GM19467 (cell line): Measurements from ENCODE around the gene PRR19.

Source experiments
- ATAC-seq: cut with Tn5 transposase; IDR thresholded peaks from one replicate; pipeline ENCODE4 v1.9.1; 2021; ENCODE audit warnings: mild to moderate bottlenecking, moderate library complexity; ENCODE audit not compliant: unreplicated experiment

PRR19 gene

DNA sequence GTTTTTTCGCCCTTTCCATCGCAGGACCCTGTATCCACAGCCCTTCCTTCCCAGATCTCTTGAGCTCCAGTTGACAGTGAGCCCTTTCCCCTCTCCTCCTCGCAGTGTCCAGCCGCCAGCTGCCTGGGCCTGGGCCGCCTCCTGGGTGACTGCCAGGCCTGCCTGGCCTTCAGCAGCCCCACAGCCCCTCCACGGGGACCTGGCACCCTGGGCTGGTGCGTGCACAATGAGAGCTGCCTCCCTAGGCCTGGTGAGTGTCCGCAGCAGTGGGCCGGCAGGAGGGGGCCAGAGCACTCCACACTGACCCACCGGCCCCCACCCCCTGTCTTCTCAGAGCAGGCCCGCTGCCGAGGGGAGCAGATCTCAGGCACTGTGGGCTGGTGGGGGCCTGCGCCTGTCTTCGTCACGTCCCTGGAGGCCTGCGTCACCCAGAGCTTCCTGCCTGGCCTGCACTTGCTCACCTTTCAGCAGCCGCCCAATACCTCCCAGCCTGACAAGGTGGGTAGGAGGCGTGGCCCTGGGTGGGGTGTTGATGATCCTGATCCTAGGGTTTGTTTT, 42.5 kb downstream of the PRR19 start:
- ATAC-seq, result no peak

DNA sequence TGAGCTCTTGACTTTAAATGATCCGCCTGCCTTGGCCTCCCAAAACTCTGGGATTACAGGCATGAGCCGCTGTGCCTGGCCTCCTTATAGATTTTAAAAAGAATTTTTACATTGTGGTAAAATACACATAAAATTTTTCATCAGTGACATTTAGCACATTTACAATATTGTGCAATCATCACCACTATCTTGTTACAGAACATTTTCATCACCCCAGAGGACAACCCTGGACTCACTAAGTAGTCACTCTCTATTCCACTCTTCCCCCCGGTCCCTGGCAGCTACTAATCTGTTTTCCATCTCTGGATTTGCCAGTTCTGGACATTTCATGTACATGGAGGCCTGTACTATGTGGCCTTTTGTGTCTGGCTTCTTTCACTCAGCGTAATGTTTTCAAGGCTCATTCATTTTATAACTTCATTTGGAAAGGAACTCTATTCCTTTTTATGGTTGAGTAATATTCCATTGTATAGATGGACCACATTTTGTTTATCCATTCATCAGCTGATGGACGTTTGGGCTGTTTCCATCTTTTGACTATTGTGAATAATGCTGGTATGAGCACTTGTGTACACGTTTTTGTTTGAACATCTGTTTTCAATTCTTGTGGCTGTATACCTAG, 43.4 kb downstream of the PRR19 start:
- no peak for ATAC-seq

DNA sequence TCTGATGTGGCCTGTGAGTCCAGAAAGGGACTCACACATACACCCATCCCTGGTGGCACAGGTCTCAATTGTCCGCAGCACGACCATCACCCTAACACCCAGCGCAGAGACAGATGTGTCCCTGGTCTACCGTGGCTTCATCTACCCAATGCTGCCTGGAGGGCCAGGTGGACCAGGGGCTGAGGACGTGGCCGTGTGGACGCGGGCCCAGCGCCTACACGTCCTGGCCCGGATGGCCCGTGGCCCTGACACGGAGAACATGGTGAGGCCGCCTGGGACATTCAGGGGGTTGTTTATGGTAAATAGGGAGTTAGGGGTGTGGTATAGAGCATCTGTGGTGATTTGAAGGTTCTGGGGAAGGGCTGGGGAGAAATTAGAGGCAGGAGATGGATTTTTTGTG, 46.3 kb downstream of the PRR19 start:
- ATAC-seq, result no peak

DNA sequence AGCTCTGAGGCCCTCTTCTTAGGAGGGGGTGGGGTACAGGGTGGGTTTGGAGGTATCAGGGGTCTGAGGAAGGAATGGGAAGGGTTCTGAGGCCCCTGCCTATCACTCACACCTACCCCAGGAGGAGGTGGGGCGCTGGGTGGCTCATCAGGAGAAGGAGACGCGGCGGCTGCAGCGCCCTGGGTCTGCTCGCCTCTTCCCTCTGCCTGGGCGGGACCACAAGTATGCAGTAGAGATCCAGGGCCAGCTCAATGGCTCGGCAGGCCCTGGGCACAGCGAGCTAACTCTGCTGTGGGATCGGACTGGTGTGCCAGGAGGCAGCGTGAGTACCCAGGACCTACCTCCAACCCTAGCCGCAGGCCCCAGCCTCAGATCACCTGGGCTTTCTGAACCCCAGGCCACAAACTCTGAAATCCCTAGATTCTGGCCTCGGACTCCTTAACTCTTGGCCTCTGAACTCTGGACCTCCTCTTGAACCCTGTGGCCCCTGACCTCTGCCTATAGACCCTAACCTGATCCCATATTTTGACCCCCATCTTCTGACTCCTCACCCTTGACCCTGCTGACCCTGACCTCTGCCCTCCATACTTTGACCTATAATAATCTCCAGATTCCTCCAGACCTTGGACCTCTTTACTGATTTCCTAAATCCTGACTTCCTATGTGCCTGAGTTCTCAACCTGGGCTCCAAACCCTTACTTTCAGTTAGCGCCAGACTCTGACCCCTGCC, 47.6 kb downstream of the PRR19 start:
- no peak for ATAC-seq

GRCh38 chr19:42350417-42350816, 48.5 kb downstream of the PRR19 start:
- no peak for ATAC-seq

GRCh38 chr19:42351079-42351735, 49.3 kb downstream of the PRR19 start:
- no peak for ATAC-seq

DNA sequence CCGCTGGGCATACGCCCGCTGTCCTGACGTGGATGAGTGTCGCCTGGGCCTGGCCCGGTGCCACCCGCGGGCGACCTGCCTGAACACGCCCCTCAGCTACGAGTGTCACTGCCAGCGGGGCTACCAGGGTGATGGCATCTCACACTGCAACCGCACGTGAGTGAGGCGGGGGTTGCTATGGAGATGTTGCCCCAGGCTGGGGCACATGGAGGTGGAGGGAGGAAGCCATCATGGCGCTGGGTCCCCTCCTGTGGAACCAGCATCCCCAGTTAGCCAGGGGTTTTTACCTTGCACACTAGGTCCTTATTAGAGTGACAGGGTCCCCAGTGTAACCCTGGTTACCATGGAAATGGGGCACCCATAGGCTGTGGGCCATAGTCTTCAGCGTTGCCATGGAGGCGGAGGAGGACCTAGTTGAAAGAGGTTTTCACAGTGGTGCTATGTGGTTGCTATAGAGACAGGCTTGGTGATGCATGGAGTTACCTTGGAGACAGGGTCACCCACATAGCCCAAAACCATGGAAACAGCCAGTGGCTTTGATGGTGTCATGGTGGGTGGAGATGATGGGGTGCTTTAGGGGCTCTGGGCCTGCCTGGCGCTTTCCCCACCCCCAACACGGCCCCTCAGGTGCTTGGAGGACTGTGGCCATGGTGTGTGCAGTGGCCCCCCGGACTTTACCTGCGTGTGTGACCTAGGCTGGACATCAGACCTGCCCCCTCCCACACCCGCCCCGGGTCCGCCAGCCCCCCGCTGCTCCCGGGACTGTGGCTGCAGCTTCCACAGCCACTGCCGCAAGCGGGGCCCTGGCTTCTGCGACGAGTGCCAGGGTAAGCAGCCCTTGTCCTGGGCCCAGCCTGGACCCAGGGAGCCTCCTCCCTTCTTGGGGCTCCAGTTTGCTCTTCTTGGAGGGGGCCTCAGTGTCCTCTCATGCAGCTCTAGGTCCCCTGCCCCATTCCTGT, 50.6 kb downstream of the PRR19 start:
- ATAC-seq, result no peak

GRCh38 chr19:42353341-42354015, 51.5 kb downstream of the PRR19 start:
- no peak for ATAC-seq

- no peak for ATAC-seq
Observed at GRCh38 chr19:42355896-42356295, 54.0 kb downstream of the PRR19 start.

DNA sequence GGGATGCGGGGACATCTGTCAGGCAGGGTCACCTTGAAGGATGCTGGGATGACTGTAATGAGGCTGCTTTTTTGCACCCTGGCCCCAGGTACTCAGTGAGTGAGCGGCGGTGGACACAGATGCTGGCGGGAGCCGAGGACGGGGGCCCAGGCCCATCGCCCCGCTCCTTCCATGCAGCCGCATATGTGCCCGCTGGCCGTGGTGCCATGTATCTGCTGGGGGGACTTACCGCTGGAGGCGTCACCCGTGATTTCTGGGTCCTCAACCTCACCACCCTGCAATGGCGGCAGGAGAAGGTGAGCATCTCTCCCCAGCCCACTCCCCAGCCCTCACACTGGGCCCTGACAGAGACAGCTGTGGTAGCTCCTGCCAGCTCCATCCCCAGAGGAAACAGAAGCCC, 54.8 kb downstream of the PRR19 start:
- no peak for ATAC-seq

- ATAC-seq, result no peak
Observed at GRCh38 chr19:42357290-42357689, 55.4 kb downstream of the PRR19 start.
